Ovary (tissue), 3 donors: ENCODE data around the gene SPIB.

Experiments used
- EP300 ChIP-seq: sonication (generic); formaldehyde crosslinking; IDR thresholded peaks from one replicate; pipeline ENCODE4 v1.6.1; 2017; ENCODE audit warnings: antibody characterized with exemption
- TF ChIP-seq, protein P1 (sequence below), 3 donors: fragments of 450-650 bp in 2 of 3; fragments of 200-600 bp in 1 of 3; IDR thresholded peaks; one replicate each; pipeline versions ENCODE4 v1.5.1 to v1.8.0; 2016 to 2022; ENCODE audit warnings: antibody characterized with exemption in 3 of 3, mild to moderate bottlenecking in 1 of 3
- donor health status: DM: no; HTN: no; CAD: no.

DNA sequence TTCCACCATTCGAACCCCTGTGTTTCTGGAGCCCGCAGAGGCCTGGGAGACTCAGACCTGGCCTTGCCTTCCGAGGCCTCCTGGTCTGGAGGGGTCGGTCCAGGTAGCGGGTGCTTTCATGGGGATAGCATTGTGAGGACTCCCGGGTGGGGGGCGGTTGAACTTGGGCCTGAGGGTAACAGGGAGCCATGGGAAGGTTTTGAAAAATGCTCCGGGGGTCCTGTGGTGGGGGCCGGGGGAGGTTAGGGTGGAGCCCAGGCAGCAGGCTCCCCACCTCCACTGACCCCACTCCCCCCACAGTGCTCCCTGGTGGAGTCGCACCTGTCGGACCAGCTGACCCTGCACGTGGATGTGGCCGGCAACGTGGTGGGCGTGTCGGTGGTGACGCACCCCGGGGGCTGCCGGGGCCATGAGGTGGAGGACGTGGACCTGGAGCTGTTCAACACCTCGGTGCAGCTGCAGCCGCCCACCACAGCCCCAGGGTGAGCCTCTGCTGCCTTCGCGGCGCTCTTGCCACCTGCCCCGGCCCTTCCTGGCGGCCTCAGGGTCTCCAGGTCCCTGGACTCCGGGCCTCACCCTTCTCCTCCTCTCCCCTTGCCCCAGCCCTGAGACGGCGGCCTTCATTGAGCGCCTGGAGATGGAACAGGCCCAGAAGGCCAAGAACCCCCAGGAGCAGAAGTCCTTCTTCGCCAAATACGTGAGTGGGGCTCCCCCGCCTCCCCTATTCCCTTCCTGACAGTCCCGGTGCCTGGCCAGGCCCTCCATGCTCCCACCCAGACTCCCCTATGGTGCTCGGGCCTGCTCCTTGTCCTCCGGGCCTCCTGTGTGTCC lies 61.8 kb downstream of the SPIB start:
- TF ChIP-seq, protein P1, sequence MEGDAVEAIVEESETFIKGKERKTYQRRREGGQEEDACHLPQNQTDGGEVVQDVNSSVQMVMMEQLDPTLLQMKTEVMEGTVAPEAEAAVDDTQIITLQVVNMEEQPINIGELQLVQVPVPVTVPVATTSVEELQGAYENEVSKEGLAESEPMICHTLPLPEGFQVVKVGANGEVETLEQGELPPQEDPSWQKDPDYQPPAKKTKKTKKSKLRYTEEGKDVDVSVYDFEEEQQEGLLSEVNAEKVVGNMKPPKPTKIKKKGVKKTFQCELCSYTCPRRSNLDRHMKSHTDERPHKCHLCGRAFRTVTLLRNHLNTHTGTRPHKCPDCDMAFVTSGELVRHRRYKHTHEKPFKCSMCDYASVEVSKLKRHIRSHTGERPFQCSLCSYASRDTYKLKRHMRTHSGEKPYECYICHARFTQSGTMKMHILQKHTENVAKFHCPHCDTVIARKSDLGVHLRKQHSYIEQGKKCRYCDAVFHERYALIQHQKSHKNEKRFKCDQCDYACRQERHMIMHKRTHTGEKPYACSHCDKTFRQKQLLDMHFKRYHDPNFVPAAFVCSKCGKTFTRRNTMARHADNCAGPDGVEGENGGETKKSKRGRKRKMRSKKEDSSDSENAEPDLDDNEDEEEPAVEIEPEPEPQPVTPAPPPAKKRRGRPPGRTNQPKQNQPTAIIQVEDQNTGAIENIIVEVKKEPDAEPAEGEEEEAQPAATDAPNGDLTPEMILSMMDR (IDR thresholded peaks at IDR 0.05) = no peak
- no peak for TF ChIP-seq EP300
